ENCODE measurements around the gene ACTL6B. TPM values are rescaled to one million over a fixed set of nuclear protein-coding genes. Genes with fewer than 3 reads are reported as not detected.
A peak's percentile ranks its signal among the peaks of the same experiment; 100 is the strongest.

Gene ACTL6B
- total and polyA plus RNA-seq, 2 of the 8 experiments (the other 6 are each of a cell fraction or from before 2014, with no cell fraction given), result 2.1 to 4.5 TPM

- 93% methylated on average over 18 of the region's 18 CpGs; no CpG with 5 or more reads in 1 of the 2 experiments for WGBS, 2 experiments (ENCODE audit: extremely low coverage in 1 of 2, insufficient coverage in 1 of 2, insufficient read length in 1 of 2, insufficient replicate concordance in 2 of 2, low coverage in 1 of 2, low lambda C conversion rate in 2 of 2, missing lambda C conversion rate in 1 of 2)
- Histone ChIP-seq H4K91ac (replicated peaks; ENCODE audit: insufficient read length, low read length) (no peak overlapping the region), H3K4me3 (ENCODE audit: extremely low read depth in 1 of 4, insufficient read depth in 2 of 4, low read depth in 3 of 4, low read length in 4 of 4) (no peak overlapping the region), H3K56ac (replicated peaks; ENCODE audit: insufficient read length, low read depth, low read length) (no peak overlapping the region), H3K14ac (ENCODE audit: insufficient read length) (no peak overlapping the region), H2BK12ac (ENCODE audit: low read depth, low read length) (no peak overlapping the region), H3K9me3 (ENCODE audit: insufficient read depth in 2 of 2, low read depth in 1 of 2, low read length in 1 of 2) (no peaks in the 10 kb centered on the region), H2BK20ac (ENCODE audit: low read length) (no peak overlapping the region), H3K79me2 (ENCODE audit: control insufficient read depth in 1 of 2, insufficient read depth in 2 of 2, low read length in 2 of 2) (peaks cover 4 to 29% of the 10 kb centered on the region in 2 experiments; a peak in 3 of 4 replicates), H3K79me1 (ENCODE audit: low read depth, low read length) (peaks cover 8% of the 10 kb centered on the region; the same call in 1 of the 2 replicates), H3K4me1 (replicated peaks in 1 of 4; ENCODE audit: control insufficient read depth in 3 of 4, insufficient read depth in 4 of 4, low read length in 3 of 4) (peaks cover 0 to 5% (median 2%) of the 10 kb centered on the region in 4 experiments; a peak in 4 of 7 replicates), H2AFZ (ENCODE audit: low read length) (no peak overlapping the region), H3K18ac (ENCODE audit: extremely low read depth, low read length) (no peak overlapping the region), H2AK5ac (ENCODE audit: low read depth, low read length) (no peak overlapping the region), H3K4ac (replicated peaks; ENCODE audit: insufficient read length, low read depth, low read length) (no peak overlapping the region), H3K36me3 (ENCODE audit: control insufficient read depth in 2 of 4, insufficient read depth in 4 of 4, low read length in 3 of 4) (peaks cover 45 to 92% (median 73%) of the 10 kb centered on the region in 4 experiments), H3K23me2 (ENCODE audit: low read depth, low read length) (no peaks in the 10 kb centered on the region; the same call in 1 of the 2 replicates), H4K8ac (ENCODE audit: extremely low read depth, insufficient read depth, low read length) (peak overlapping the region; percentile 71; the same call in 1 of the 2 replicates), H2BK5ac (ENCODE audit: low read depth, low read length) (no peak overlapping the region), H3K4me2 (ENCODE audit: insufficient read depth in 1 of 2, low read depth in 2 of 2, low read length in 2 of 2) (no peak overlapping the region), H2BK15ac (ENCODE audit: low read length) (no peak overlapping the region), H3K27me3 (replicated peaks in 1 of 4; ENCODE audit: control insufficient read depth in 3 of 4, extremely low read depth in 1 of 4, insufficient read depth in 3 of 4, low read length in 3 of 4) (no peaks in the 10 kb centered on the region), H2BK120ac (replicated peaks; ENCODE audit: low read depth, low read length) (no peak overlapping the region), H4K20me1 (replicated peaks in 1 of 2; ENCODE audit: control insufficient read depth in 1 of 2, insufficient read depth in 2 of 2, low read length in 2 of 2) (peaks cover 18 to 53% of the 10 kb centered on the region in 2 experiments), H3K27ac (ENCODE audit: low read depth, low read length) (no peak overlapping the region; the same call in 1 of the 2 replicates), H3K9ac (replicated peaks in 1 of 4; ENCODE audit: extremely low read depth in 1 of 4, low read depth in 3 of 4, low read length in 3 of 4) (no peak overlapping the region), H3K23ac (ENCODE audit: insufficient read length) (no peak overlapping the region), H4K5ac (ENCODE audit: insufficient read length, low read depth, low read length) (no peak overlapping the region)
- POLR2A ChIA-PET (ENCODE audit: partially characterized antibody), result interaction anchor here (0.6 to 14.3 kb wide), 10 partner anchors 6 to 195 kb away, joined by 3 to 257 read pairs (median 4); partner anchors contain the start of genes FBXO24, GNB2 and LRCH4
- no peak for TF ChIP-seq BRCA1 (IDR thresholded peaks at IDR 0.05; ENCODE audit: low read depth, low read length)
- no peak for TF ChIP-seq CBX8 (IDR thresholded peaks at IDR 0.05; ENCODE audit: borderline replicate concordance, low read depth, low read length)
- TF ChIP-seq POLR2AphosphoS5 (IDR thresholded peaks at IDR 0.05; ENCODE audit: low read depth, low read length), result no peak
- no peak for FAIRE-seq
- DNase-seq (ENCODE audit: low read depth in 1 of 2, low spot score in 2 of 2), result no peak
- CTCF ChIA-PET (ENCODE audit: partially characterized antibody), result interaction anchor here (0.7 to 20.7 kb wide), 11 partner anchors 8 to 126 kb away, joined by 3 to 254 read pairs (median 4); partner anchors contain the start of genes GIGYF1 and POP7
Observed at GRCh38 chr7:100685049-100685605, 28.9 kb upstream of the ACTL6B start.

Measured in H1 (cell line).